Stimulated activated CD4-positive, alpha-beta T cell treated with anti-CD3 and anti-CD28 coated beads, Interleukin-1b, Interleukin-23, amount 100 ng/mL, for 48 hours (primary cell): ENCODE measurements around the gene QRFP.
A peak's percentile ranks its signal among the peaks of the same experiment; 100 is the strongest.
"Not testable (repeated sequence)": the region's sequence is repeated elsewhere in the genome, so short reads cannot be mapped to it uniquely, and the experiment has no call there.

Experiments used
- DNase-seq: peaks from one replicate; pipeline ENCODE4 v3.0.0-alpha.2; 2020

QRFP gene

DNA sequence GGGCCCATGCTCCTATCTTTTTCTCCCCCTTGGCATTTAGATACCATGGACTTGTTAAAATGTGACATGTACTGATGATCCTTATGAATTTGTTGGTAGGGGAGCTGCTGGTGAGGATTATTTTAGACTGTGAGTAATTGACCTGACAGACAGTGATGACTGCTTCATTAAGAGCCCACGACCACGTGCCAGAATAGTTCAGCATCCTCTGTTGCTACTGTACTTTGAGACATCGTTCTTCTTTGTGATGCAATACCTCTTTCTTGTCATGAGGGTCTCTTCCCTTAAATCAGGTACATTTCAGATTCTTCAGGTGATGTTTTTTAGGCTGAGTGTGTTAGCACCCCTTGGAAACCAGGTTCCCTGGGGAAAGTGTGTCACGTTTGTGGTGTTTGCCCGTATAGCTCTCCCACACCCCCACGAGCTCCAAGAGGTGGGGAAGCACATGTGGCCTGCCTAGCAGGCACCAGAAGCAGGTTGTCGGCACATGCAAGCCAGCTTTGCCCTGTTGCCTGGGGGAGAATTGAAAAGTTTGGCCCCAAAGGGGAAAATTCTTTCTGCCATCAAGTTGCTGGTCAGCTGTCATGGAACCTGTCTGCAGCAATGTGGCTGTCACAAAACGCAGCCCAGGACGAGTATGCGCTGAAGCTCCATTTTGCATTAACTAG is 25.1 kb downstream of the QRFP start:
- DNase-seq = no peak

DNA sequence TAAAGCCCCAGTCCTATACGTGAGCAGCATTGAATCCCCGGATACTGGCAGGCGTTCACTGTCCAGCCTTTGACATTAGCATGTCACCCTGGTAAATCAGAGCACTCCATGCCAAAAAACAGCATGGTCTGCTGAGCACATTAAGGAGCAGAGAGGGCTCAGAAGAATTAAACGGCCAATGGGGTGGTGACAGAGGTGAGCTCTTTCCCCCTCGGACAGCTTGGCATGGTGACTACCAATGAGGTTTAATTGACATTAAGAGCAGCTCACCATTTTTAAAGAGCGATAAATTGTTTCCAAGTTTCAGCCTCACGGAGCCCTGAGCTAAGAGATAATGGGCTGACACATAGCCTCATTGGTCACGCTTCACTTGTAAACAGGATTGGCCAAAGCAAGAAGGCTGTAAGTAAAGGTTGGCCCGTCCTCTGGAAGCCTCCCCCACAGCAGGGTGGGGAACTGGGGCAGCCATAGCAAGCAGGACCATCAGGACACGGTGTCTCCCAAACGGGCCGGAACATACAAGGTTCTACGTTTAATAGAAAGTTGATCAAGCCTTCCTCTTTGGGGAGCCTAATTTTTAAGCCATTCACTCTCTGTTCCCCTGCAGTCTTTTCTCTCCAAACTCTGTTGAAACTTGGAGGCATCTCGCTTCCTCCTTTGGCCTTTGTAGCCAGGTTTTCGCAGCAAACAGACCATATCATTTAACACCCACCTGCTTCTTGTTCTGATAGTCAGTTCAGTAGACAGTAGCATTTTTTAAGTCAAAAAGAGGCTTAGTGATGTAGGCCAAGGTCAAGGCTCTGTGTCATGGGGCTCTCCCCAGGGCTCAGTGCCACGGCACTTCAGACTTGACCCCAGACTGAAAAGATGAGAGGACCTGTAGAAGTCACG is 25.9 kb downstream of the QRFP start:
- no peak for DNase-seq

DNA sequence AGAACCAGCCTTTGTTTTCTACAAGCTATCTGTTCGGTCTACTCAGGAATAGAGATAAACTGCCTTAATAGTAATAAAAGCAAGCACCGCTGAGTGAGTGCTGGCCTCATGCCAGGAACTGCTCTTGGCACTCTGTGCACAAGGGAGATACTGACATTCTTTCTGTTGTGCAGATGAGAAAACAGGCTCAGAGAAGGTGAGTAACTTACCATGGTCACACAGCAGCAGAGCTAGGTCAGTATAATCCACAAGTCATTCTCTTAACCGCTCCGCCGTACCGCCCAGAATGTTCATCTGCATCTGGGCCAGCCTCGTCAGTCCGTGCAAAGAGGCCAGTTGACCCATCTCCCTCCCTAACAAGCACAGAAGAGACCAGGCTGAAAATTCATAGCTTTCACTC is 27.4 kb downstream of the QRFP start:
- no peak for DNase-seq

DNA sequence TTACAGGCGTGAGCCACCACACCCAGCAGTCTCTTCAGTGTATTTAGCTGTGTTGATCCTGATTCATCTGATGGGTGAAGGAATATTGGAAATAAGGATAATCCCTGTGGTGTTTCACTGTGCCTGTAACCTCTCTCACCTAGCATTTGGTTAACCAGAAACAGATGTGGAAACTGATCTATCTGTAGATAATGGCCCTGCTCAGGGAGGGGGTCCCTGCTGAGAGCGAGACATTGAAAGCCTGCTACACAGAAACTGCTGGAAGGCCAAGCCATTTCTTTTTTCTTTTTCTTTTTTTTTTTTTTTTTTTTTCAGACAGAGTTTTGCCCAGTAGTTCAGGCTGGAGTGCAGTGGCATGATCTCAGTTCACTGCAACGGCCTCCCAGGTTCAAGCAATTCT is 28.4 kb downstream of the QRFP start:
- DNase-seq = no peak

DNA sequence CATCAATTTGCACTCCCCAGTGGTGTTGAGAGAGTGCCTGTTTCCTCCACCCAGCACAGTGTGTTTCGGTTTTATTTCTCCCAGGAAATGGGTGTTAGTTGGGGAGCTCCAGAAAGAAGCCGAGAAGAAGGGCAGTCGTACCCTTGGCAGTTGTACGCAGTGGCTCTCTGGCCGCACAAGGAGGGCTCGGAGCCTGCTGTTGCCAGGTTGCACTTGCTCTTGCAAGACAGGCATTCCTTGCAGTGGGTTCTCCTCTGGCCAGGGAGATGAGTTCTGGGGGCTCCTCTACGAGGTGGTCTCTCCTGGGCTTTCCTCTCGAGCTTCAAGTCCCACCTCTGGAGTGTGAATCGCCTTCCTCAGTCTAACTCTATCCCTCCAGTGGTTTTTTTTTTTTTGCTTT is 29.1 kb downstream of the QRFP start:
- no peak for DNase-seq

DNA sequence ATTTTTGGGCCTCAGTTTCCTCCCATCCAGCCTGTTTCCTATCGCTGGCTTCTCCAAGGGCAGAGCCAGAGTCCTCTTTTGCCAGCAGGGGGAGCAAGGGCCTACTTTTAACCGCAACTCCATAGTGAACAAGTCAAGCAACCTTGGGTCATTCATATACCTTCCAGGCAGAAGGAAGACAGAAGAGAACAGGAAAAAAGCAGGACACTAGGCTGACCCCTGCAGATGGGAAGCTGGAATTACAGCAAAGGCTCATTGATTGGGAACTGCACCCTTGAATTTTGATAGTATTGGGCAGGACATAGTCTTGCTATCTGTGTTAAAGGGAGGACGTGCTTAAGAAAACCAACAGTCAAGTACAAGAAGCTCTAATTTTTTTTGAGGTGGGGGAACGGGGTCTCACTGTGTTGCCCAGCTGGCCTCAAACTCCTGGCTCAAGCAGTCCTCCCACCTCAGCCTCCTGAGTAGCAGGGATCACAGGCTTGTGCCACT is 30.1 kb downstream of the QRFP start:
- DNase-seq = peak; percentile 43

DNA sequence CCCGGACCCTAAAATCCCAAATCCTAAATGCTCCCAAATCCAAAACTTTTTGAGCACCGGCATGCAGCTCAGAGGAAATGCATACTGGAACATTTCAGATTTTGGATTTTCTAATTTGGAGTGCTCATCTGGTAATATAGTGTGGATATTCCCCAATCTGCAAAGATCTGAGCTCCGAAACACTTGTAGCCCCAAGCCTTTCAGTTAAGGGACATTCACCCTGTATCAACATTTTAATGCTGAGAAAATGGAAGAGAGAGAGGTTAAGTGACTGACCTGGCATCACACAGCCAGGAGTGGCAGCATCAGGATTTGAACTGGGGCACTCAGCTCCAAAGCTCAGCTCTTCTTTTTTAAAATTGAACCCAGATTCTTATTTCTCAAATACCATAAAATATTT is 30.7 kb downstream of the QRFP start:
- no peak for DNase-seq

DNA sequence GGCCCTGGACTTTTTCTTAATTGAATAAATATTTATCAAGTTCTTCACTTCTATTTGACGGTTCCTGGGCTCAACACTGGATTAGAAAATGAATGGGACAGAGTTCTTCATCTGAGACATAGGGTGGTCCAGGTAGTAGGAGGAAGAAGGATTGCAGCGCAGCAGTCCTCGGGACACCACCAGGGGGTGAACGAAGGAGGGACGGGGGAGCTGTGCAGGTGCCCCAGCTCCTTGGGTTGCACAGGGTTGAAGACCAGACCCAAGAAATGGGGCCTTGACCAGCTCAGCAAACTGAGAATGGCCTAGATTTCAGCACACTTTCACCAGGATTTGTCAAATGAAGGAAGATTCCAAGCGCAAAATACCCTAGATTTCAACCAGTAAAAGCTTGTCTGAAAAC is 32.1 kb downstream of the QRFP start:
- DNase-seq = no peak

DNA sequence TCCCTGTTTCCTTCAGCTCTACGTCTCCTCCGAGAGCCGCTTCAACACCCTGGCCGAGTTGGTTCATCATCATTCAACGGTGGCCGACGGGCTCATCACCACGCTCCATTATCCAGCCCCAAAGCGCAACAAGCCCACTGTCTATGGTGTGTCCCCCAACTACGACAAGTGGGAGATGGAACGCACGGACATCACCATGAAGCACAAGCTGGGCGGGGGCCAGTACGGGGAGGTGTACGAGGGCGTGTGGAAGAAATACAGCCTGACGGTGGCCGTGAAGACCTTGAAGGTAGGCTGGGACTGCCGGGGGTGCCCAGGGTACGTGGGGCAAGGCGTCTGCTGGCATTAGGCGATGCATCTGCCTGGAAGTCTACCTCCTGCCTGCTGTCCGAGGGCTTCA is 33.9 kb downstream of the QRFP start:
- no peak for DNase-seq

DNA sequence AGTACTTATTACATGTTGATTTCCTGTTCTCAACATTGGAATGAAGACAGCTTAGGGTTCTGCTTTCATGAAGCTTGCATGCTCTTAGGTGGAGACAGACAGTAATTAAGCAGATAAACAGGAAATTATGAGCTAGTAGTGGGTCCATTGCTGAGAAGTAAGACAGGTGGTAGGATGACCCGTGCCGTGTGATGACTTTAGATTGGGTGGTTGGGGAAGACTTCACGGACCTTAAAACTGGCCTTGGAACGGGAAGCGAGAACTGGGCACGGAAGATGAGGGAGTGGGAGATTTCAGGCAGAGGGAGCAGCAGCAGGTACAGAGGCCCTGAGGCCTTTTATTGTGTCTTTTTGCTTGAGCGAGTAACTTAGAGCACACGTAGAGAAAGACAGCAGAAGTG is 34.4 kb downstream of the QRFP start:
- DNase-seq = no peak

DNA sequence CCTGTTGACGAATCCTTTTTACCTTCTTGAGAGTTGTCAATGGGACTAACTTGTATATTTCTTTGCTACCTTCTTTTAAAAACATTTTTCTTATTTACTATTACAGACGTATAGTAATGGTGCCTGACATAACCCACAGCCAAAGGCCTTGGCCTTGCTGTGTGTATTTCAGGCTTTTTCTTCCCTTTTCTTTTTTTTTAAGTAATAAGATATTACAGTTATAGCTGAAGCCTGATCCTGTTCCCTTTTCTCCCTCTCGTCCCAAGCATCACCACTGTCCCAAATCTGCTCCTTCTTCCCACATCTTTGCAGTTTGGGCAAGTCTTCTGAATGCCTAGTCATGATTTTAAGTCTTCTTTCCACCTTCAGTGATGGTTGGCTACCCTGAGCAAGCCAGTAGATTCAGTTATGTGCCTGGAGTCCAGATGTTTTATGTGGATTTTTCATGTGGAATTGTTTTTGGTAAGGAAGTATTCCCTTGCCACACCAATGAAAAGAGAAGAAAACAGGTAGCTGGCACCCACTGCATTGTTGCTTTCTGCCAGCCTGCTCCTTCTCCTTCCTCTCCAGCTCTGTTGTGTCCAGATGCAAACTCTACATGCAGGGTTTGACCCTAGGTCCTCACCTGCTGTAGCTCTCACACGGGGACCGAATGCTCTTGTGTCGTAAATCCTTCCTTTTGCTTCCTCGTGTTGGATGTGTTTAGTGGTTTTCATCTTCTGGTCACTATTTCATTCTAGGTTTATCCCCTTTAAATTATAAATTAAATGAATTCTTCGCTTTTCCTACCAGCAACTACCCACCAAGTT is 35.0 kb downstream of the QRFP start:
- no peak for DNase-seq

DNA sequence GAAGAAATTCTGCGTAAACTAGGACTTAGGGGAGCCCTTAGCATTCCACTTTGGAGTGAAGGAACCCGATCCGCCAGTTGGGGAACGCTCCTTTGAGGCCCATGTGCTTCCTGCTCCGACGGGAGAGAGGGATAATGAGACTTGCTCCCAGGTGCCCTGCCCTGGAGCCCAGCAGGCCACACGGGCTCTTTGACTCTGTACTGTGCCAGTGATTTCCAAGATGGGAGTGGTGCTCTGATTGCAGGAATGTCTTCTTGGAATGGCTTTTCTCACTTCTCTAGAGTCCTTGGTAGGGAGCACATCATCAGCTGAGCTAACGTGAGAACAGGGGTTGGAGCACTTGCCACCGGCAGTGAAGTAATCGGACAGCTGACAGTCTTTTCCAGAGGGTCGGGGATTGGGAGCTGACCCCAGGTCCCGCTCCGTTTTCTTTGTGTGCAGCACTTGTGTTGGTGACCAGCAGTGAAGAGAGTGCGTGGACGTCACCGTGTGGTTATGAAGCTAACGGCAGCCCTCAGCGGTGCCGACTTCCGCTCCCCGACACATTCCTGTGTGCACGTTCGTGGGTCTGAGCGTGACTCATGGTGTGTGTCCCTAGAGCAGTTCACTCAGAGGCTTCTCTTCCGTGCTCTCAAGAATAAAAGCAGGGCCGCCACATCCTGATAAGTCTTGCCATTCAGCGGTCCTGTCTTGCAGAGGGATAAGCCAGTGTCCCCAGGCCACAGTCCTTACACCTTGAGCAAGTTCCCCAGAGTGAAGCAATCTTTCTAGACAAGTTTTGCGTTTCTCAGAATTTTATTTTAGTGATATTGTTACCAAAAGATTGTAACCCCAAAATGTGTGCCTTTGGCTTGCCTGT is 35.9 kb downstream of the QRFP start:
- no peak for DNase-seq

DNA sequence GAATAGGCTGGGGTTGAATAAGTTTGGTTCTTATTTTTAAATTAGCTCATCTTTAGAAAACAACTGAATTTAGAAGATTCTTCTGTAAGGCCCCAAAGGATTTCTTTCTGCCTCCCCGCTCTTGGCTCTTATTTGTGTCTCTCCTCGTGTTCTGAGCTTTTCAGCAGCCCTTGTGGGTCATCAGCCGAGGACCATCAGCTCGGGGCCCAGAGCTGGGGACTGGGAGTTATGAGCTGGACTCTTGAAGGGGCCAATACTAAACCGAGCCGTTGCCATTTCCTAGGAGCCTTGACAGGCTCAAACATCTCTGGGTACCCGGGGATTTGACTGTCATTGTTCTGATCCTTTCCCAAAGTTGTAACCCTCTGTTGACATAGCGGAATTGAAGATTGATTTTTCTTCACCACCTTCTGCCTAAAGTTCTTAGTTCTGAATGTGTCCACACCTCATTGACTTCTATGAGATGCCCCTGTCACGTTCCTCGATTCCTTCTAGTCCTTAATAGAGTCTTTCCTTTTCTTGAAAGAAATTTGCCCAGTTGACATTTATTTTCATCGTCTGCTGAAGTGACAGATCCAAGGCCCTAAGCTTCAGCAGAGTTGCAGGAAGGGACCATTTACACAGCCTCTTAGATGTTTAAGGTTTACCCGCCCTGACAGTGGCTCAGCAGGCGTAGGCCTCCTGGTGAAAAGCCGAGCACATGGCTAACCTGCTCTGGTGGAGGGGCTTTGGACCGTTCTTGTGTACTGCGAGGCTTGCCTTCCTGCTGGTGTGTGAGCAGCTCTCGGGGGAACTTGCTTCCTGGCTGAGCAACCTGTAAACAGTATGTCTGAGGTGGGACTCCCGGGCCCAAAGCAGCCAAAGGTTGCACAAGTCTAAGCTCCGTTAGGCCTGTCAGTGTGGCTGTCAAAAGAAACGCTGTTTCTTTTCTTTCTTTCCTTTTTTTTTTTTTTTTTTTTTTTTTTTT is 37.6 kb downstream of the QRFP start:
- DNase-seq = no peak

DNA sequence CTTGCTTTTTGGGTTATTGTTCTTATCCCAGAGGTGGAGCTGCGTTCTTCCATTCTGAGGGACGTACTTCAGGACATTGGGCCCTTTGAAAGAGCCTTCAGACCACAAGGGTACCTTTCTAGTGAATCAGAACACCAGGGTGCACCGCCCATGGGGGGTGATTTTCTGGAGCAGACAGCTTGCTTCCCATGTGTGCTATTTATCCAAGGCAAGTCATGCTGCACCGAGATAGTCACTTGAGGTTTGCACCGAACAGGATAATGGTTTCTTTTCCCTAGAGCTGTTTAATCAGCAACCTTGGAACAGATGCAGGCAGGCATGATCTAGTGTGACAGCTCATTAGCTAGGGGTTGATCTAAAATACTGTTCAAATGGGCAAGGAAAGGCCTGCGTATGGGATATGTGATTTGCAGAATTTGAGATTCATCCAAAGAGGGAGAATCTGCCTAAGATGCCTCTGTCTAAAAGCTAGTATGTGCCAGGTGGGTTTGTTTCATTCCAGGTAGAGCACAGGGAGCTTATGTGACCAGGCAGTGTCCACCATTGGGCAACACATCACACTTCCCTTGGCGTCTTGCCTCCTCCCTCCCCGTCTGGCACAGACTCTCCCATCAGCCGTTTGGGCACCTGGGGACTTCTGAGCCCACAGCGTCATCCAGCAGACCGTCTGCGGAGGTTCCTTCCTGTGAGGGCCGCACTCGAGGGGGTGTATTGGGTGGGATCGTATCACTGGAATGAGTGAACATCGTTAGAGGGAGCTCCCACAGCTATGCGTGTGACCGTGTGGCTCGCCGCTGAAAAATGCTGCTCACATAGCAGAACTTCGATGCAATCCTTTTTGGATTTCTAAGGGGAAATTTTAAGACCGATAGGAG is 38.5 kb downstream of the QRFP start:
- DNase-seq = no peak

DNA sequence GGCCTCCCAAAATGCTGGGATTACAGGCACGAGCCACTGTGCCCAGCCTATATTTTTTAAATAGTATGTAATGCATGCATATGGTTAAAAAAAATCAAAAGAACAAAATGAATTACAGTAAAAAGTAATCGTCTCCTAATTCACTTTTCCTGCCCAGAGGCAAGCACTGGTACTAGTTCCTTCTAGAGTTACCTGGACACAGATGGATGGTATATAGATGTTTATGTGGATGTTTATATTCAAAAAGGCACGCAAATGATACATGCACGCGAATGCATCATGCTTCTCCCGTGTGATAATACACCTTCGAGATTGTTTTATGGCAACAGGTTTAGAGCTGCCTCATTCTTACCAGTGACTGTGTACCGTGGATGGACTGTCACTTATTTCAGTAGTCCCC is 40.1 kb downstream of the QRFP start:
- DNase-seq = no peak

DNA sequence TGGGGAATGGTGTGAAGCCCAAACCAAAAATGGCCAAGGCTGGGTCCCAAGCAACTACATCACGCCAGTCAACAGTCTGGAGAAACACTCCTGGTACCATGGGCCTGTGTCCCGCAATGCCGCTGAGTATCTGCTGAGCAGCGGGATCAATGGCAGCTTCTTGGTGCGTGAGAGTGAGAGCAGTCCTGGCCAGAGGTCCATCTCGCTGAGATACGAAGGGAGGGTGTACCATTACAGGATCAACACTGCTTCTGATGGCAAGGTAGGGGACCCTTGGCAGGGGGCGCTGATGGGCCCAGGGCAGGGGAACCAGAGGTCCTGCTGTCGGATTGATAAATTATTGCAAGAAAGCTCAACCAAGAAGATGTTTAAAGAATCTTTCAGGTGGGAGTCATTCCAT is 41.8 kb downstream of the QRFP start:
- no peak for DNase-seq

DNA sequence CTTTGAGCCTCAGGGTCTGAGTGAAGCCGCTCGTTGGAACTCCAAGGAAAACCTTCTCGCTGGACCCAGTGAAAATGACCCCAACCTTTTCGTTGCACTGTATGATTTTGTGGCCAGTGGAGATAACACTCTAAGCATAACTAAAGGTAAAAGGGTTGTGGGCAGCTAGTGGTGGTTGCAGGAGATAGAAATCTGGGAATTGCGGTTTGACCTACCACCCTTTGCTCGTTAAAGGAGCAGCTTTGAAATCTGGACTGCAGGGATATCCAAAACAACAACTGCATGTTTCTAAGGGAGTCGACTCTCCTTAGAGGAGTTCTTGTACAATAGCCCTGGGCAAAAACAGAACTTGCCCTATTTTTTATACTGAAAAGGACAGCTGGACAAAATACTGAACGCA is 42.5 kb downstream of the QRFP start:
- no peak for DNase-seq

DNA sequence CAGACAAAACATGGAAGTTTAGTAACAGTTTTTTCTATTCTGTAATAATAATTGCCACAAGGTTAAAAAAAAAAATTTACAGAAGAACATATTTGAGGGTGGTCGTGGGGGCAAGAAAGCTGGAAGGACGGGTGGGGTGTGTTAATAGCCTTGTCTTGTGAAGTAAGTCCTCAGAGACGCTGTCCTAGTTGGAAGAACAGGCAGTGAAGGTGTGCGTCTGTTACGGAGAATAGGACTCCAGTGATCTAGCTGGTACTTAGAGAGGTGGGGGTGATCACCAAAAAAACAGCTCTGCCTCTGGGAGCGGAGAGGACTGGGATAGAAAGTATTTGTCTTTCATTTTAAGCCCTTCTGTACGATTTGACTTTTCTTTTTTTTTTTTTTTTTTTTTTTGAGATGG is 43.8 kb downstream of the QRFP start:
- DNase-seq = no peak

DNA sequence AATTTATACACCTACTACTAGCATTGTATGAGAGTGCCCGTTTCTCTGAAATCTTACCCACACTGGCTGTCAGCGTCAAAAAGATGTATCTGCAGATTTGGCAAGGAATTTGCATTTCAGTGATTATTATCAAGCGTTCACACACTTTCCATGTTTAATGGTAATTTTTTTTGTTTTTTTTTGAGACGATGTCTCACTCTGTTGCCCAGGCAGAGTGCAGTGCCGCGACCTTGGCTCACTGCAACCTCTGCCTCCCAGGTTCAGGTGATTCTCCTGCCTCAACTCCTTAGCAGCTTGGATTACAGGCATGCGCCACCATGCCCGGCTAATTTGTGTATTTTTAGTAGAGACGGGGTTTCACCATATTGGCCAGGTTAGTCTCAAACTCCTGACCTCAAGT is 47.3 kb downstream of the QRFP start:
- DNase-seq = no peak

DNA sequence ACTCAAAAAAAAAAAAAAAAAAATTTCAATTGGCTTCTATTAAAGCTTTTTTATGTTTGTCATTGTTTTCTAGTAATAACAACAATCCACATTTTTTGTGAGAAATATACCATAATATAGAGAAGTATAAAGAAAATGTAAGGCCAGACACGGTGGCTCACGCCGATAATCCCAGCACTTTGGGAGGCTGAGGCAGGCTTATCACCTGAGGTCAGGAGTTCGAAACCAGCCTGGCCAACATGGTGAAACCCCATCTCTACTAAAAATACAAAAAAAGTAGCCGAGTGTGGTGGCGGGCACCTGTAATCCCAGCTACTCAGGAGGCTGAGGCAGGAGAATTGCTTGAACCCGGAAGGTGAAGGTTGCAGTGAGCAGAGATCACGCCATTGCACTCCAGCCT is 48.1 kb downstream of the QRFP start:
- DNase-seq = not testable (repeated sequence)
